MCF 10A (cell line): ENCODE data around the gene SLC41A3. TPM values are rescaled to one million over a fixed set of nuclear protein-coding genes. Genes with fewer than 3 reads are reported as not detected.

Source experiments
- BruUV-seq: library from RNA; stranded (reverse); fragments of 400-500 nt; replicated peaks from 2 replicates; lab custom pipeline; 2021; lab: Mats Ljungman, UMichigan
- CTCF ChIA-PET: fragments of 300-600 bp; sonication (Branson Sonifier 250); formaldehyde crosslinking; extraction: SDS; loops from one replicate; lab custom pipeline; 2021; ENCODE audit warnings: antibody characterized with exemption, inconsistent platforms; lab: Yijun Ruan, JAX
- POLR2A ChIA-PET: fragments of 300-600, 350-650 bp; sonication (Branson Sonifier 250); formaldehyde crosslinking; extraction: SDS; loops from one replicate; lab custom pipeline; 2020; ENCODE audit warnings: antibody characterized with exemption, inconsistent platforms; lab: Yijun Ruan, JAX
- DNase-seq: peaks from one replicate; pipeline ENCODE4 v3.0.0-alpha.2; 2018; ENCODE audit not compliant: unreplicated experiment
- H3K27ac Mint-ChIP-seq: one replicate; pipeline ENCODE4 v1.8.0; 2022; ENCODE audit warnings: mild to moderate bottlenecking, low read depth, mixed read lengths; ENCODE audit not compliant: unreplicated experiment
- H3K27me3 Mint-ChIP-seq: one replicate; pipeline ENCODE4 v1.8.0; 2022; ENCODE audit warnings: mixed read lengths; ENCODE audit not compliant: insufficient read depth, unreplicated experiment
- H3K36me3 Mint-ChIP-seq: one replicate; pipeline ENCODE4 v1.8.0; 2022; ENCODE audit warnings: mild to moderate bottlenecking, moderate library complexity, mixed read lengths; ENCODE audit not compliant: insufficient read depth, unreplicated experiment
- H3K4me1 Mint-ChIP-seq: one replicate; pipeline ENCODE4 v1.8.0; 2022; ENCODE audit warnings: mixed read lengths; ENCODE audit not compliant: insufficient read depth, unreplicated experiment
- H3K4me3 Mint-ChIP-seq: one replicate; pipeline ENCODE4 v1.8.0; 2022; ENCODE audit warnings: mild to moderate bottlenecking, moderate library complexity, mixed read lengths; ENCODE audit not compliant: unreplicated experiment
- H3K9me3 Mint-ChIP-seq: one replicate; pipeline ENCODE4 v1.8.0; 2022; ENCODE audit warnings: mixed read lengths; ENCODE audit not compliant: unreplicated experiment
- intact Hi-C: fragments of 100-400 bp; cut with micrococcal nuclease; formaldehyde crosslinking; loops from 2 replicates; pipeline ENCODE4 v1.14.1; 2022
- total RNA-seq: library from RNA; stranded (reverse); gene quantifications from 2 replicates; pipeline ENCODE4 v1.2.3, GENCODE V29; 2022
- TF ChIP-seq, protein P1 (sequence below): fragments of 200-600 bp; IDR thresholded peaks from one replicate; pipeline ENCODE4 v1.8.0; 2022; ENCODE audit warnings: antibody characterized with exemption, mild to moderate bottlenecking; ENCODE audit not compliant: unreplicated experiment

The SLC41A3 gene
- total RNA-seq, 1 experiment from 2014 or later, result 43.2 TPM

DNA sequence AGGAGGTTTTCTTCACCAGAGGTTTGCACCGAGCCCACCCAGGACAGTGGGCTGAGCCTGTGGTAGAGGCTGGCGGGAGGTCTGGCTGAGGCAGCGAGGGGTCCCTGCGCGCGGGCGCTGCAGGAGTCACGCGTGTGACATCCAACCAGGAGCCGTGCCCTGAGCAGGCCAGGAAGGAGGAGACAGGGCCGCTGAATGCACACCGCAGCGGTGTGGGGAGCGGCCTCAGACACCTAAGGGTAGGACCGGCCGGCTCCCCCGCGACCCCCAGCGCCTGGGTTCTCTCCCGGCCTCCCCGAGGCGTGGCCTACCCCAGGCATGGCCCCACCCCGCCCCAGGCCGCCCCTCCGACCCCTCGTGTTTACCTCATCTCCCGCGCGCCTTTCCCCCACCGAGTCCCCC, 412 bp downstream of the SLC41A3 start:
- Mint-ChIP-seq H3K4me3 (peak overlapping the region; percentile 82), H3K27ac (peak overlapping the region; percentile 89), H3K27me3 (no peaks in the 10 kb centered on the region), H3K36me3 (no peaks in the 10 kb centered on the region), H3K9me3 (no peaks in the 10 kb centered on the region), H3K4me1 (peaks cover 15% of the 10 kb centered on the region)
- ChIA-PET POLR2A (interaction anchor here (1.2 to 1.4 kb wide), 3 partner anchors 13 to 93 kb away, joined by 4 to 6 read pairs (median 5); no protein-coding TSS in a partner anchor), CTCF (interaction anchor here (1.4 kb wide), 1 partner anchor 112 kb away, joined by 3 read pairs; no protein-coding TSS in a partner anchor)
- DNase-seq, result peak; percentile 48
- intact Hi-C loops, result loop anchor here (5.0 kb wide), 2 partner anchors 91 to 111 kb away; no protein-coding TSS in a partner anchor
- TF ChIP-seq, protein P1, sequence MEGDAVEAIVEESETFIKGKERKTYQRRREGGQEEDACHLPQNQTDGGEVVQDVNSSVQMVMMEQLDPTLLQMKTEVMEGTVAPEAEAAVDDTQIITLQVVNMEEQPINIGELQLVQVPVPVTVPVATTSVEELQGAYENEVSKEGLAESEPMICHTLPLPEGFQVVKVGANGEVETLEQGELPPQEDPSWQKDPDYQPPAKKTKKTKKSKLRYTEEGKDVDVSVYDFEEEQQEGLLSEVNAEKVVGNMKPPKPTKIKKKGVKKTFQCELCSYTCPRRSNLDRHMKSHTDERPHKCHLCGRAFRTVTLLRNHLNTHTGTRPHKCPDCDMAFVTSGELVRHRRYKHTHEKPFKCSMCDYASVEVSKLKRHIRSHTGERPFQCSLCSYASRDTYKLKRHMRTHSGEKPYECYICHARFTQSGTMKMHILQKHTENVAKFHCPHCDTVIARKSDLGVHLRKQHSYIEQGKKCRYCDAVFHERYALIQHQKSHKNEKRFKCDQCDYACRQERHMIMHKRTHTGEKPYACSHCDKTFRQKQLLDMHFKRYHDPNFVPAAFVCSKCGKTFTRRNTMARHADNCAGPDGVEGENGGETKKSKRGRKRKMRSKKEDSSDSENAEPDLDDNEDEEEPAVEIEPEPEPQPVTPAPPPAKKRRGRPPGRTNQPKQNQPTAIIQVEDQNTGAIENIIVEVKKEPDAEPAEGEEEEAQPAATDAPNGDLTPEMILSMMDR, result no peak
- no TSS peak for BruUV-seq

DNA sequence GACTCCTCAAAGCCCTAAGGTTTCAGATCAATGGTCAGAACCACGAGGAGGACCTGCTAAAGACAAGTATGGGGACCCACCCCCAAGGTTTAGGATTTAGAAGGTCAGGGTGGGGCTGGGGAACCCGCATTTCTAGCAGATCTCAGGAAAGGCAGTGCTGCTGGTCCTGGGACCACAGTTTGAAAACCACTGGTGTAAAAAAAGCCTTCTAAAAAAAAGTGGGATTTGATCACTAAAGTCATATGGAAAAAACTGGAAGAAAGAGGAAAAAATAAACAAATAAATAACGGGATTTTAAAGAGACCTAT, 832 bp downstream of the SLC41A3 start:
- DNase-seq, result no peak
- Mint-ChIP-seq H3K9me3 (no peaks in the 10 kb centered on the region), H3K4me1 (peaks cover 15% of the 10 kb centered on the region), H3K4me3 (peak overlapping the region; percentile 82), H3K27ac (peak overlapping the region; percentile 89), H3K36me3 (no peaks in the 10 kb centered on the region), H3K27me3 (no peaks in the 10 kb centered on the region)
- POLR2A ChIA-PET, result no interaction called here
- CTCF ChIA-PET, result interaction anchor here (0.6 kb wide), 1 partner anchor 364 kb away, joined by 3 read pairs; no protein-coding TSS in a partner anchor
- intact Hi-C loops, result loop anchor here (5.0 kb wide), 2 partner anchors 91 to 111 kb away; no protein-coding TSS in a partner anchor
- TF ChIP-seq, protein P1, result no peak
- no TSS peak for BruUV-seq

DNA sequence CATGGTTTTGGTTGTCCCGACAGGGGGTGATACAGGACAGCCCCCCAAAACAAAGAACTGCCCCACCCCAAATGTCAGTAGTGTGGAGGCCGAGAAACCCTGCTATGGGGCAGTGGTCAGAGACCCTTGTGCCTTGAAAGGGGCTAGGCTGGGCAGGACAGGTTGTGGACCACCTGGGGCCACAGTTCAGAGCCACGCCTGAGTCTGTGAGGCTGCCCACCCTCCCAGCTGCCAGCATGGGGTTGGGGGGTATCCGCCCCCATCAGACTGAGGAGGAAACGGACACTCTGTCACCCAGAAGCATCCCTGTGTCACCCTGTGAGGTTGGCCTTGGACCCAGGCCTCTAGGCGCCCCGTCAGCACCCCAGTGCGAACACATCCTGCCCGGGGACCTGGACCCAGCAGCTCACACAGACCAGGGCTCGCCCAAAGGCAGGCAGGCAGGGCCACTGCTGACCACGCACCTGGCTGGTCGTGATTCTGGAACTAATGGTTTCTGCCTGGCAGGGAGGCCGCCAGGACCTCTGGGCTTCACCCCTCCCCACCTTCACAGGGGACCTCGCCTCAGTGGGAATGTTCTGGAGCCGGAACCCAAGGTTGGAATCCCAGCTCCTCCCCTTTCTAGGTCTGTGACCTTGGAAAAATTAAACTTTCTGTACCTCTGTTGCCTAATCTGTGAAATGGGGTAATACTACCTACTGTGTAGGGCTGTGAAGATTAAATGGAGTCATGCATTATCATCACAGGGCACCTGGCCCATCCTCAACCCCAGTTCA, 1.4 kb downstream of the SLC41A3 start:
- DNase-seq, result no peak
- intact Hi-C loops, result loop anchor here (5.0 kb wide), 2 partner anchors 90 to 110 kb away; no protein-coding TSS in a partner anchor
- POLR2A ChIA-PET, result interaction anchor here (0.6 to 1.8 kb wide), 4 partner anchors 11 to 126 kb away, joined by 3 to 7 read pairs (median 3); no protein-coding TSS in a partner anchor
- Mint-ChIP-seq H3K27ac (peak overlapping the region; percentile 89), H3K36me3 (no peaks in the 10 kb centered on the region), H3K4me3 (peak overlapping the region; percentile 82), H3K27me3 (no peaks in the 10 kb centered on the region), H3K4me1 (peaks cover 15% of the 10 kb centered on the region), H3K9me3 (no peaks in the 10 kb centered on the region)
- CTCF ChIA-PET, result interaction anchor here (0.6 to 0.7 kb wide), 3 partner anchors 13 to 365 kb away, joined by 3 to 4 read pairs (median 3); no protein-coding TSS in a partner anchor
- TF ChIP-seq, protein P1, result no peak
- TSS peak; percentile 43 for BruUV-seq
